Measurements from ENCODE around the gene HOXB1.

HOXB1 gene

GRCh38 chr17:48552466-48553189 is 21.8 kb upstream of the HOXB1 start:
- Mint-ChIP-seq H3K27me3 (peaks cover 29% of the 10 kb centered on the region), H3K4me1 (ENCODE audit: low read depth) (peaks cover 16% of the 10 kb centered on the region)

GRCh38 chr17:48551596-48552465 is 21.0 kb upstream of the HOXB1 start:
- Mint-ChIP-seq H3K4me3 (no peak overlapping the region), H3K27ac (no peak overlapping the region), H3K27me3 (peaks cover 26% of the 10 kb centered on the region), H3K4me1 (ENCODE audit: low read depth) (peaks cover 22% of the 10 kb centered on the region), H3K36me3 (ENCODE audit: low read depth) (no peaks in the 10 kb centered on the region), H3K9me3 (no peaks in the 10 kb centered on the region)

More at GRCh38 chr17:48552466-48553189, 21.8 kb upstream of the HOXB1 start:
- Mint-ChIP-seq H3K9me3 (no peaks in the 10 kb centered on the region), H3K4me3 (no peak overlapping the region), H3K27ac (no peak overlapping the region), H3K36me3 (ENCODE audit: low read depth) (no peaks in the 10 kb centered on the region)

GRCh38 chr17:48551214-48551555 is 20.4 kb upstream of the HOXB1 start:
- Mint-ChIP-seq H3K4me1 (ENCODE audit: low read depth) (peaks cover 28% of the 10 kb centered on the region), H3K4me3 (no peak overlapping the region)

DNA sequence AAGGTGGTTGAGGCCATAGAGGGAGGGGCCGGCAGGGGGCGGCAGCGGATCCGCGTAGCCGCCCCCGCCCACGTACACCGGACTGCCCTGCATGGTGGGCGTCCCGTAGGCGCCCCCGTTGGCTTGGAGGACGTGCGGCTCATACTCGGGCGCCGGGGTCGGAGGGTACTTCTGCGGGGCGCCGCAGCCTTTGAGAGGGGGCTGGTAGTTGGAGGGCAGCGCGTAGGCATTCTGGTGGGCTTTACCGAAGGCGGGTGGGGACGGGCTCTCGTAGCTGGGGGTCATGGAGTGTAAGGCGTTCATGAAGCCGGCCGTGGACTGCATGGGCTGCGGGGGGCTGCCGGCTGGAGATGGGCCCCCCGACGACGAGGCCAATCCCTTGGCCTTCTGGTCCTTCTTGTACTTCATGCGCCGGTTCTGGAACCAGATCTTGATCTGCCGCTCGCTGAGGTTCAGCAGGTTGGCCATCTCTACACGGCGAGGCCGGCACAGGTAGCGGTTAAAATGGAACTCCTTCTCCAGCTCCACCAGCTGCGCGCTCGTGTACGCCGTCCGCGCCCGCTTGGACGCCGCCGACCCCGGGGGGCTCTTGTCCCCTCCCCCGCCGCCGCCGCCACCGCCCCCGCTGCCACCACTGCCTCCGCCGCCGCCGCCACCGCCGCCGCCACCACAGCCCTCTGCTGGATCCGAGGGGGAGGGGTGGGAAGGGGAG is 19.8 kb upstream of the HOXB1 start:
- H3K9me3 Mint-ChIP-seq, result no peaks in the 10 kb centered on the region
- no peak overlapping the region for H3K27ac Mint-ChIP-seq
- peaks cover 34% of the 10 kb centered on the region for H3K4me1 Mint-ChIP-seq (ENCODE audit: low read depth)
- no peaks in the 10 kb centered on the region for H3K36me3 Mint-ChIP-seq (ENCODE audit: low read depth)
- H3K27me3 Mint-ChIP-seq, result peaks cover 15% of the 10 kb centered on the region
- no peak overlapping the region for H3K4me3 Mint-ChIP-seq

More at GRCh38 chr17:48551214-48551555, 20.4 kb upstream of the HOXB1 start:
- no peaks in the 10 kb centered on the region for H3K9me3 Mint-ChIP-seq
- H3K27ac Mint-ChIP-seq, result no peak overlapping the region
- peaks cover 20% of the 10 kb centered on the region for H3K27me3 Mint-ChIP-seq
- H3K36me3 Mint-ChIP-seq (ENCODE audit: low read depth), result no peaks in the 10 kb centered on the region

DNA sequence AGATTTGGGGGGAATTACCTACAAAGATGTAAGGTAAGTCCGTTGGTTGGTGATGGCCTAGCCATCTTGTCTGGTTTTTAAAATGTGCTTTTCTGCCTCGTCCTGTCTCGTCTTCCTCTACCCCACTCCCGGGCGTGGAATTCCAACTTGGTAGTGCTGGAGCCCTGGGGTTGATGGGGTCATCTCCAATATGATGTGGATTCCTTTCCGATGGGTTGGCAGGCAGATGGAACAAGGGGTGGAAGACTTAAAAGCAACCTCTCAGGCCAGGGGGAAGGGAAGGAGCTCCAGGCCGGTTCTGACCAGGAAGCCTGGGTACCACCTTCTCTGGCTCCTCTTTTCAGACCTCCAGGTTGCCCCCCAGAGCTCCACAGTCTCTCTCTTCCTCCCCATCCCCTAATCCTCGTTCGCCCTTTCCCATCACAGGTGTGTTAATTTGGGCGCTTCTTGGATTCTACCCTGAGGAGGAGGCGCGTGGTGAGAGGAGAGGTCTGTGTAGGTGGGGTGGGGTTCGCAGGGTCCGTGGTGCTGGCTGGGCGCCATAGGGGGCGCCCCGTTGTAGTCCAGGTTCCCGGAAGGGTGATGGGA is 19.2 kb upstream of the HOXB1 start:
- Mint-ChIP-seq H3K36me3 (ENCODE audit: low read depth) (no peaks in the 10 kb centered on the region), H3K4me1 (ENCODE audit: low read depth) (peaks cover 36% of the 10 kb centered on the region), H3K9me3 (no peaks in the 10 kb centered on the region), H3K4me3 (no peak overlapping the region), H3K27me3 (peaks cover 16% of the 10 kb centered on the region), H3K27ac (no peak overlapping the region)

- peaks cover 11% of the 10 kb centered on the region for H3K27me3 Mint-ChIP-seq
- H3K9me3 Mint-ChIP-seq, result no peaks in the 10 kb centered on the region
- no peaks in the 10 kb centered on the region for H3K36me3 Mint-ChIP-seq (ENCODE audit: low read depth)
- H3K27ac Mint-ChIP-seq, result no peak overlapping the region
- no peak overlapping the region for H3K4me3 Mint-ChIP-seq
- H3K4me1 Mint-ChIP-seq (ENCODE audit: low read depth), result peaks cover 40% of the 10 kb centered on the region
These were observed 18.4 kb upstream of the HOXB1 start for GRCh38 chr17:48549281-48549630.

DNA sequence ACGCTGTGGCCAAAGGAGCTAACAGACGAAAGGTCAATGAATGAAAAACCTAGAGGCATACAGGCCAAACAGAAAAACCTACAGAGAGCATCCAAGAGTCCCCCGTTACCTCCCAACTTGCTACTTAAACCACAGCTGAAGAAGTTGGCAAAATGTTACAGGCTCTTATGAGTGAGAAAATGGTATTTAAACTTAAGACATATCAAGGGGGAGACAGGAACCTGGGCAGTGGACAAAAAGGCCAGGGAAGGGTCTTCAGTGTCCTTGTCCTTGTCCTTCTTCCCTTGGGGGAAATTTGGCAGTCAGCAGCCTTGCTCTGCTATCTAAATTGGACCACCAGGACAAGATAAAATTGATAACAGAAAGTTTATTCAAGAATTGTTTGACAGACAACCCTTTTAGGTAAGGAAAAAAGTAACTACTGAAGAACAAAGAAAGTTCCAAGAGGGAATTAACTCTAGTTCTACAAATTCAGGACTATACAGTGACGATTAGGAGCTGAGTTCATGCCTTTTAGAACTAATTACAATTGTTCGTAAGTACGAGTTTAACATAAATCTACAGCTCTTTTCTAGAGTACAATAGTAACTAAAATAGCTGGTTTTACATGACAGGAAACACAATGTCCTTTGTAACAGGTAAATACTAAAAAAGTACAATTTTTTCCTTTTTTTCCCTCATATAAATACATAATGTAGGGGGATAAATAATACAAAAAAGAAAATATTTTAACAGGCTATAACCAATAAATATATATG is 17.9 kb upstream of the HOXB1 start:
- Mint-ChIP-seq H3K4me3 (peak overlapping the region; percentile 66), H3K27ac (no peak overlapping the region), H3K27me3 (peaks cover 6% of the 10 kb centered on the region), H3K4me1 (ENCODE audit: low read depth) (peaks cover 40% of the 10 kb centered on the region), H3K36me3 (ENCODE audit: low read depth) (no peaks in the 10 kb centered on the region), H3K9me3 (no peaks in the 10 kb centered on the region)

DNA sequence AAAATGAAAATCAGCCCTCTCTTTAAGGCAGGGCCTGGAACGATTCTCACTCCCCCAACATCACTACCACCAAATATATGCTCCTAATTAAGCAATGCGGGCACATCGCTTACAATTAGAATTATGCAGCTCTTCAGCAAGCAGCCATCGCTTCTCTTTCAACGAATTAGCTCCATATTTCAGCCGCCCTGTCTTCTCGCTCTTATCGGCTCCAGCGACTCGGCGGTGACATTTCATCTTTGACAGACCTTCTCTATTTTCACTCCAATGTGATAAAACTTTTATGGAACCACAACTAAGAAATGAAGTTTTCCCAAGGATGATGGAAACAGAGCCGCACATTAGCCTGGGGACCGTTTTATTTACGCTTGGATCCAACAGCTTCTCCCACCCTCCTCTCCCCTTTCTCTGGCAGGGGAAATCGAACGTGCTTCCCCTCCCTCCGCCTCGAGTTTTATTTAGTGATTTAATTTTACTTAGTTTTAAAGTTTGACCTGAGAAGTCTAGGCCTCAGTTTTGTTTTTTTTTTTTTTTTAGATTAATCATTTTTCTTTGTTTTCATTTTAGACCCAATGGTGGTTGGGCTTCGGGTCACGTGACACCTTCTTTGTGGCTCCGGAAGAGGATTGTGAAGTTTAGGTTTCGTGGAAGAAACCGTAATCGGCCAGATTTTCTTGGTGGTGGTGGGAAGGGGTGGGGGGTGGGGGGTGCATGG is 17.2 kb upstream of the HOXB1 start:
- Mint-ChIP-seq H3K27ac (peak overlapping the region; percentile 74), H3K27me3 (peaks cover 6% of the 10 kb centered on the region), H3K4me3 (peak overlapping the region; percentile 66), H3K4me1 (ENCODE audit: low read depth) (peaks cover 41% of the 10 kb centered on the region), H3K9me3 (no peaks in the 10 kb centered on the region), H3K36me3 (ENCODE audit: low read depth) (no peaks in the 10 kb centered on the region)

- H3K27me3 Mint-ChIP-seq, result peaks cover 11% of the 10 kb centered on the region
- peak overlapping the region; percentile 66 for H3K4me3 Mint-ChIP-seq
- no peaks in the 10 kb centered on the region for H3K9me3 Mint-ChIP-seq
- H3K36me3 Mint-ChIP-seq (ENCODE audit: low read depth), result peaks cover 3% of the 10 kb centered on the region
- peaks cover 47% of the 10 kb centered on the region for H3K4me1 Mint-ChIP-seq (ENCODE audit: low read depth)
- H3K27ac Mint-ChIP-seq, result peak overlapping the region; percentile 74
These were observed 16.4 kb upstream of the HOXB1 start for GRCh38 chr17:48546924-48547807.

- no peaks in the 10 kb centered on the region for H3K9me3 Mint-ChIP-seq
- H3K27ac Mint-ChIP-seq, result peak overlapping the region; percentile 71
- peak overlapping the region; percentile 51 for H3K4me3 Mint-ChIP-seq
- peaks cover 53% of the 10 kb centered on the region for H3K4me1 Mint-ChIP-seq (ENCODE audit: low read depth)
- H3K27me3 Mint-ChIP-seq, result peaks cover 12% of the 10 kb centered on the region
- H3K36me3 Mint-ChIP-seq (ENCODE audit: low read depth), result peaks cover 3% of the 10 kb centered on the region
These were observed 15.5 kb upstream of the HOXB1 start for GRCh38 chr17:48546137-48546923.

- Mint-ChIP-seq H3K4me3 (peak overlapping the region; percentile 88), H3K27me3 (peaks cover 12% of the 10 kb centered on the region), H3K36me3 (ENCODE audit: low read depth) (peaks cover 3% of the 10 kb centered on the region), H3K9me3 (no peaks in the 10 kb centered on the region), H3K27ac (peak overlapping the region; percentile 78), H3K4me1 (ENCODE audit: low read depth) (peaks cover 58% of the 10 kb centered on the region)
These were observed 14.7 kb upstream of the HOXB1 start for GRCh38 chr17:48545539-48545938.

DNA sequence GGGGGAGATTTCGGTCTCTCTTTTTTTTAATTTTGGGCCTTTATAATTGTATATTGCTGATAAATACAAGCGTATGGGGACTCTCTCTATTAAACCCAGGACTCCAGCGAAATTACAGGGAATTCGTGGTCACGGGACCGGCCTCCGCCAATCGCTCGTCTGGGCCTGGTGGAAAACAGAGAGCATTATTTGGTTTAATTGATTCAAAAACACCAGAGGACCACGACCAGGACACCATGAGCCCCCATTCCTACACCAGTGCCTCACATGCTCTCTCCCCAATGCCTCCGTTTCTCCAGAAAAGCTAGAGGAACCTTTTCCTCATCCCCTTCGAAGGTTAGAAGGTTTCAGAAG is 14.2 kb upstream of the HOXB1 start, which contains the start of gene HOXB2:
Gene HOXB2, minus strand, starts transcription at position 88 of the 354 bp plus-strand sequence. CDS start 198 bp downstream, outside the sequence.
- Mint-ChIP-seq H3K9me3 (no peaks in the 10 kb centered on the region), H3K27me3 (peaks cover 12% of the 10 kb centered on the region), H3K4me3 (peak within 1 kb of the TSS; percentile 88), H3K36me3 (ENCODE audit: low read depth) (peaks cover 3% of the 10 kb centered on the region), H3K27ac (peak within 1 kb of the TSS; percentile 78), H3K4me1 (ENCODE audit: low read depth) (peaks cover 58% of the 10 kb centered on the region)

Data from stimulated activated naive CD8-positive, alpha-beta T cell treated with anti-CD3 and anti-CD28 coated beads, Interleukin-15, Interleukin-2, amounts not matched to agents 100 ng/mL and 50 ng/mL, for 24 hours (primary cell).